Endodermal cell (in vitro differentiated cells): Measurements from ENCODE around the gene SPCS1. TPM values are rescaled to one million over a fixed set of nuclear protein-coding genes. Genes with fewer than 3 reads are reported as not detected.

Source experiments
- DNase-seq: peaks from one replicate; pipeline ENCODE4 v3.0.0-alpha.2; 2017
- H3K27ac ChIP-seq: 2 replicates; pipeline ENCODE4 v1.5.1; 2013; ENCODE audit warnings: mild to moderate bottlenecking, low read depth, low read length, moderate library complexity
- H3K27me3 ChIP-seq: 2 replicates; pipeline ENCODE4 v1.6.1; 2013; ENCODE audit warnings: mild to moderate bottlenecking, low read length, moderate library complexity; ENCODE audit not compliant: insufficient read depth, control insufficient read depth, poor library complexity, severe bottlenecking
- H3K36me3 ChIP-seq: 2 replicates; pipeline ENCODE4 v1.7.0; 2013; ENCODE audit warnings: mild to moderate bottlenecking, low read length, moderate library complexity; ENCODE audit not compliant: control insufficient read depth, insufficient read depth
- H3K4me1 ChIP-seq: one replicate; pipeline ENCODE4 v1.7.0; 2013; ENCODE audit warnings: low read length; ENCODE audit not compliant: control insufficient read depth, insufficient read depth
- H3K4me3 ChIP-seq: 2 replicates; pipeline ENCODE4 v1.5.1; 2013; ENCODE audit warnings: mild to moderate bottlenecking, low read length, moderate library complexity
- H3K9ac ChIP-seq: 2 replicates; pipeline ENCODE4 v1.6.1; 2013; ENCODE audit warnings: mild to moderate bottlenecking, low read length, moderate library complexity; ENCODE audit not compliant: poor library complexity, severe bottlenecking; ENCODE audit errors: extremely low read depth
- H3K9me3 ChIP-seq: 2 replicates; pipeline ENCODE4 v1.6.1; 2013; ENCODE audit warnings: mild to moderate bottlenecking, low read length, moderate library complexity; ENCODE audit not compliant: control insufficient read depth
- H3K27ac Mint-ChIP-seq: 2 replicates; pipeline ENCODE4 v1.8.0; 2020; ENCODE audit warnings: mixed read lengths
- H3K27me3 Mint-ChIP-seq: 2 replicates; pipeline ENCODE4 v1.8.0; 2021; ENCODE audit warnings: mild to moderate bottlenecking, mixed read lengths; ENCODE audit not compliant: insufficient read depth
- H3K36me3 Mint-ChIP-seq: 2 replicates; pipeline ENCODE4 v1.8.0; 2020; ENCODE audit warnings: low read depth, mixed read lengths
- H3K4me1 Mint-ChIP-seq: 2 replicates; pipeline ENCODE4 v1.8.0; 2020; ENCODE audit warnings: mixed read lengths
- H3K4me3 Mint-ChIP-seq: 2 replicates; pipeline ENCODE4 v1.8.0; 2020; ENCODE audit warnings: mild to moderate bottlenecking, moderate library complexity, mixed read lengths
- H3K9me3 Mint-ChIP-seq: 2 replicates; pipeline ENCODE4 v1.8.0; 2020; ENCODE audit warnings: mild to moderate bottlenecking, mixed read lengths
- CTCF ChIP-seq: fragments of 200-600 bp; sonication (generic); conservative IDR thresholded peaks from 2 replicates; pipeline ENCODE4 v1.5.0; 2021; ENCODE audit warnings: antibody characterized with exemption, mild to moderate bottlenecking
- WGBS, 2 experiments: methylation state at CpG; one replicate each; pipeline versions ENCODE4 v1.1.5 to v1.1.7; 2013; ENCODE audit warnings: missing lambda C conversion rate in 2 of 2, mixed read lengths in 1 of 2; ENCODE audit not compliant: insufficient coverage in 1 of 2, insufficient read length in 1 of 2; 5-methylcytosine and 5-hydroxymethylcytosine counted together
- total RNA-seq, 2 donors: library from RNA; stranded (reverse); fragmentation: NEBNext Ultra II Directional in 1 of 2; extraction: Animal tissue kit (Norgen Biotek cat#: 25700) in 1 of 2; gene quantifications; 2 replicates in 1 of 2; 3 replicates in 1 of 2; pipeline ENCODE4 v1.2.1, GENCODE V29; 2021

Gene SPCS1
- total RNA-seq, 2 donors from 2014 or later: 101 to 113 TPM

DNA sequence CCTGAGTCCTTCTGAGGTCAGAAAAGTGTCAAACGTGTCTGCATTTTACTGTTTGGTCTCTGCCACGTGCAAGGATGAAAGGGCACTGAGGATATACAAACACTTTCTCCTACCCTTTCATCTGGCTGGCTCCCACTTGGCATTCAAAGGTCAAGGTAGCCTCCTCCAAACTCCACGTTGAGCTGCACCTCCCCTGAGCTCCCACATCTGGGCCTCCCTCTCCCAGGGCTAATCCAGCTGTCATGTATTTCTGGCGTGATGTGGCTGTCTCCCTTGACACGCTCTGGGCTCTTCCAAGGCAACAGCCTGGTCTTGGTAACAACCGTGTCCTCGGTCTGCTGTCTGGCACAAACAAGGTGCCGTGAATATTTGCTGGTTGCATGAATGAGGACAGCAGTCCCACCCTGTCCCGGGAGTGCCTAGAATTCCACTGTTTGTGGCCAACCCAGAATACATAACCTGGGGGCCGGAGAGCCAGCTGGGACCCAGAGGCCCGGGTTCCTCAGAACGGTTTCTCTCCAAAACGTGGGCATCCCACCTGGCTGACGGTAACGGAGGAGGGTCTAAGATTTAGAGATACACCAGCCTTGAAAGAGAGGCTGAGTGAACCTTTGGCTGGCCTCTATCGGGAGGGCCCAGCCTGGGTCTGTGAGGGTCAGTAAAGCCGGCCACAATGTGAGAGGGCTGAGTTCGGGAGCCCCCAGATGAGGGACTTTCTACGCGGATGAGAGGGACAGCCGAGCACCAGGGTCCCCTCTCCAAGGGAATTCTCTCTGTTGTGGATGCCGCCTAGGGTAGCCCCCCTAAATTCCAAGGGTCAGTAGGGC lies 1.1 kb upstream of the SPCS1 start:
- 9 to 12% methylated on average over 14 to 22 of the region's 22 CpGs for WGBS, 2 experiments
- Mint-ChIP-seq H3K4me1 (peaks cover 7% of the 10 kb centered on the region), H3K27me3 (no peaks in the 10 kb centered on the region), H3K36me3 (peaks cover 13% of the 10 kb centered on the region), H3K4me3 (peak overlapping the region; percentile 96), H3K9me3 (no peaks in the 10 kb centered on the region), H3K27ac (peak overlapping the region; percentile 72)
- Histone ChIP-seq H3K27ac (peak overlapping the region; percentile 66), H3K36me3 (peaks cover 22% of the 10 kb centered on the region), H3K4me1 (no peaks in the 10 kb centered on the region), H3K9me3 (no peaks in the 10 kb centered on the region), H3K9ac (peak overlapping the region; percentile 79), H3K4me3 (peak overlapping the region; percentile 100), H3K27me3 (no peaks in the 10 kb centered on the region)
- no peak for TF ChIP-seq CTCF
- peak; percentile 51 for DNase-seq

DNA sequence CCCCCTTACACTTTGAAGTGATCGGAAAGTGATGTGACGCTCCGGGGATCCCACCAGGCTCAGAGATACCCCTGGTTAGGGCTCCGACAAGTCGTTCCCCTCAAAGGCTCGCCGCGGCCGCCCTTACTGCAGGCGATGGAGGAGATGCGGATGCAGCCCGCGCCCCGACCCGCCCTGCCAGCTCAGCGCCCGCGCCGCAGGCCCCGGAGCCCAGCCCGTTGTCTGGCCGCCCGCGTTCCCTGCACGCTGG lies 543 bp upstream of the SPCS1 start:
- peaks cover 21% of the 10 kb centered on the region for H3K36me3 ChIP-seq
- H3K4me1 ChIP-seq: no peaks in the 10 kb centered on the region
- peak overlapping the region; percentile 100 for H3K4me3 ChIP-seq
- no peak for DNase-seq
- H3K27ac ChIP-seq: peak overlapping the region; percentile 66
- Mint-ChIP-seq H3K4me1 (peaks cover 7% of the 10 kb centered on the region), H3K27ac (peak overlapping the region; percentile 72), H3K36me3 (peaks cover 17% of the 10 kb centered on the region), H3K9me3 (no peaks in the 10 kb centered on the region), H3K27me3 (no peaks in the 10 kb centered on the region), H3K4me3 (peak overlapping the region; percentile 96)
- H3K9me3 ChIP-seq: no peaks in the 10 kb centered on the region
- WGBS, 2 experiments: 0% methylated on average over 10 to 25 of the region's 25 CpGs
- peak overlapping the region; percentile 79 for H3K9ac ChIP-seq
- no peak for TF ChIP-seq CTCF
- H3K27me3 ChIP-seq: no peaks in the 10 kb centered on the region

DNA sequence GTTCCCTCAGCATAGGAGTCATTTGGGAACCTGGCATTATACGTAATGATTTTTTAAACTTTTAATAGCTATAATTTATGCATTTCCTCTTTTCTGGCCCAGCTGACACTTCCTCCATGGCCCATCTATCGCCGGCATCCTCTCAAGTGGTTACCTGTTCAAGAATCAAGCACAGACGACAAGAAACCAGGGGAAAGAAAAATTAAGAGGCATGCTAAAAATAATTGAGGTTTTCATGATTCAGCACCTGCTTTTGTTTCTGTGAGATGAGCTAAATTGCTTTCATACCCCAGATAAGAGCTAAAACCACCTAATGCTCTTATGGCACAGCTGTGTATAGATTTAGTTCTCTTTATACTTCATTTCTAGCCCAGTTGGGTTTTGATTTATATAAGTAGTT lies 1.7 kb downstream of the SPCS1 start:
- H3K4me1 ChIP-seq: no peaks in the 10 kb centered on the region
- H3K4me1 Mint-ChIP-seq: peaks cover 7% of the 10 kb centered on the region
- H3K9ac ChIP-seq: no peak overlapping the region
- H3K27me3 Mint-ChIP-seq: no peaks in the 10 kb centered on the region
- peak overlapping the region; percentile 100 for H3K4me3 ChIP-seq
- no peaks in the 10 kb centered on the region for H3K27me3 ChIP-seq
- no peak overlapping the region for H3K27ac Mint-ChIP-seq
- DNase-seq: no peak
- no peaks in the 10 kb centered on the region for H3K9me3 Mint-ChIP-seq
- peaks cover 27% of the 10 kb centered on the region for H3K36me3 Mint-ChIP-seq
- peaks cover 38% of the 10 kb centered on the region for H3K36me3 ChIP-seq
- 91 to 93% methylated on average over 3 to 4 of the region's 4 CpGs for WGBS, 2 experiments
- H3K4me3 Mint-ChIP-seq: peak overlapping the region; percentile 96
- TF ChIP-seq CTCF: no peak
- H3K9me3 ChIP-seq: no peaks in the 10 kb centered on the region
- no peak overlapping the region for H3K27ac ChIP-seq
